K562 (cell line): Measurements from ENCODE around the gene CABP4. TPM values are rescaled to one million over a fixed set of nuclear protein-coding genes. Genes with fewer than 3 reads are reported as not detected.
A peak's percentile ranks its signal among the peaks of the same experiment; 100 is the strongest.

Experiments
- DACH1 ChIP-seq: fragments of 450-650 bp; IDR thresholded peaks from 2 replicates; pipeline ENCODE4 v1.6.1; 2018; ENCODE audit not compliant: partially characterized antibody
- EGR1 ChIP-seq: fragments of 450-650 bp; conservative IDR thresholded peaks from 2 replicates; pipeline ENCODE4 v1.6.1; 2017; ENCODE audit warnings: mild to moderate bottlenecking
- GTF2E2 ChIP-seq: fragments of 200-800 bp; sonication (Bioruptor generic); IDR thresholded peaks from 2 replicates; pipeline ENCODE4 v1.6.1; 2016; ENCODE audit warnings: missing genetic modification characterization, missing compliant biosample characterization
- HDAC2 ChIP-seq: fragments of 450-650 bp; IDR thresholded peaks from 2 replicates; pipeline ENCODE4 v1.6.1; 2016; ENCODE audit warnings: mild to moderate bottlenecking
- IRF2 ChIP-seq: sonication (generic); formaldehyde crosslinking; IDR thresholded peaks from 2 replicates; pipeline ENCODE4 v1.8.1; 2022; ENCODE audit warnings: mild to moderate bottlenecking, missing genetic modification reagents
- KDM5B ChIP-seq: fragments of 200-600 bp; sonication (generic); IDR thresholded peaks from 2 replicates; pipeline ENCODE4 v1.6.1; 2012; ENCODE audit warnings: low read depth, mild to moderate bottlenecking, moderate library complexity, low read length, control low read depth, inconsistent platforms; ENCODE audit not compliant: insufficient replicate concordance
- MAZ ChIP-seq, 2 experiments: fragments of 450-650 bp in 1 of 2; sonication (generic) in 1 of 2; formaldehyde crosslinking; IDR thresholded peaks in 1 of 2; conservative IDR thresholded peaks in 1 of 2; 2 replicates each; pipeline versions ENCODE4 v1.4.0 to v1.5.0; 2020; ENCODE audit warnings: mild to moderate bottlenecking in 1 of 2, missing genetic modification reagents in 1 of 2
- NFYB ChIP-seq: IDR thresholded peaks from 2 replicates; pipeline ENCODE4 v1.6.1; 2011; ENCODE audit warnings: mild to moderate bottlenecking, moderate library complexity; ENCODE audit not compliant: insufficient read length; ENCODE audit errors: extremely low read depth
- NR2C1 ChIP-seq, 2 experiments: fragments of 450-650 bp; IDR thresholded peaks; 2 replicates each; pipeline ENCODE4 v1.6.1; 2017; ENCODE audit warnings: mild to moderate bottlenecking in 2 of 2, antibody characterized with exemption in 1 of 2, inconsistent platforms in 1 of 2, missing compliant biosample characterization in 1 of 2, missing genetic modification characterization in 1 of 2
- PCBP1 ChIP-seq: fragments of 200-400 bp; formaldehyde crosslinking; IDR thresholded peaks from 2 replicates; pipeline ENCODE4 v1.6.1; 2018; ENCODE audit warnings: mild to moderate bottlenecking, low read depth, low read length; ENCODE audit not compliant: poor library complexity, severe bottlenecking
- POLR3G ChIP-seq: IDR thresholded peaks from 2 replicates; pipeline ENCODE4 v1.6.1; 2011; ENCODE audit not compliant: insufficient read length, insufficient replicate concordance; ENCODE audit errors: extremely low read depth
- RBM15 ChIP-seq: fragments of 200-400 bp; formaldehyde crosslinking; IDR thresholded peaks from 2 replicates; pipeline ENCODE4 v1.6.1; 2018; ENCODE audit warnings: mild to moderate bottlenecking, low read length, moderate library complexity; ENCODE audit not compliant: insufficient read depth
- SMC3 ChIP-seq: conservative IDR thresholded peaks from 2 replicates; pipeline ENCODE4 v1.6.1; 2011; ENCODE audit warnings: low read depth, low read length, improper control_type of control experiment; ENCODE audit not compliant: insufficient read depth
- SPI1 ChIP-seq: IDR thresholded peaks from 2 replicates; pipeline ENCODE4 v1.6.1; 2011; ENCODE audit warnings: low read depth, low read length, control low read depth, borderline replicate concordance
- THRAP3 ChIP-seq: fragments of 450-650 bp; IDR thresholded peaks from 2 replicates; pipeline ENCODE4 v1.6.1; 2016; ENCODE audit warnings: mild to moderate bottlenecking, inconsistent platforms, borderline replicate concordance
- ZNF431 ChIP-seq: sonication (generic); formaldehyde crosslinking; IDR thresholded peaks from 2 replicates; pipeline ENCODE4 v1.8.0; 2022; ENCODE audit warnings: mild to moderate bottlenecking, missing genetic modification reagents
- polyA plus RNA-seq, 8 experiments: library from polyadenylated mRNA; depleted of rRNA in 4 of 8; stranded (reverse) in 5 of 8; unstranded in 3 of 8; fragments of >200 nt; fragmentation: Nextera tagmentation in 2 of 8; fragmentation: Illumina TruSeq in 1 of 8; extraction: Ambion mirVana in 2 of 8; extraction: Trizol in 1 of 8; gene quantifications; 2 replicates each; pipeline versions ENCODE4 v1.2.1 to v1.2.3, GENCODE V29; 2011 to 2014; ENCODE audit warnings: inconsistent platforms in 1 of 8, missing spikeins in 1 of 8
- total RNA-seq, 7 experiments: library from RNA; depleted of rRNA in 6 of 7; stranded (reverse); fragments of >200 nt in 6 of 7; fragmentation: Illumina TruSeq in 2 of 7; extraction: Trizol in 2 of 7; gene quantifications; 2 replicates each; pipeline versions ENCODE4 v1.2.1 to v1.2.3, GENCODE V29; 2011 to 2021; ENCODE audit warnings: low replicate concordance in 1 of 7
- TF ChIP-seq, protein P1 (sequence below): fragments of 450-650 bp; IDR thresholded peaks from 2 replicates; pipeline ENCODE4 v1.6.1; 2016; ENCODE audit warnings: borderline replicate concordance
- TF ChIP-seq, protein P2 (sequence below): sonication (generic); formaldehyde crosslinking; IDR thresholded peaks from 2 replicates; pipeline ENCODE4 v1.8.1; 2023; ENCODE audit warnings: mild to moderate bottlenecking, missing genetic modification reagents, moderate library complexity
- TF ChIP-seq, protein P3 (sequence below): sonication (generic); formaldehyde crosslinking; IDR thresholded peaks from 2 replicates; pipeline ENCODE4 v1.8.1; 2023; ENCODE audit warnings: mild to moderate bottlenecking, missing genetic modification reagents
- TF ChIP-seq, protein P4 (sequence below): fragments of 450-650 bp; formaldehyde crosslinking; IDR thresholded peaks from 2 replicates; pipeline ENCODE4 v1.4.0; 2022; ENCODE audit warnings: missing genetic modification characterization
- TF ChIP-seq, protein P5 (sequence below): fragments of 450-650 bp; IDR thresholded peaks from 2 replicates; pipeline ENCODE4 v1.6.1; 2016

Gene CABP4
- total and polyA plus RNA-seq, 9 of the 15 experiments (the other 6 are each of a cell fraction or from before 2014, with no cell fraction given), result 0.11 TPM; not detected in 8

DNA sequence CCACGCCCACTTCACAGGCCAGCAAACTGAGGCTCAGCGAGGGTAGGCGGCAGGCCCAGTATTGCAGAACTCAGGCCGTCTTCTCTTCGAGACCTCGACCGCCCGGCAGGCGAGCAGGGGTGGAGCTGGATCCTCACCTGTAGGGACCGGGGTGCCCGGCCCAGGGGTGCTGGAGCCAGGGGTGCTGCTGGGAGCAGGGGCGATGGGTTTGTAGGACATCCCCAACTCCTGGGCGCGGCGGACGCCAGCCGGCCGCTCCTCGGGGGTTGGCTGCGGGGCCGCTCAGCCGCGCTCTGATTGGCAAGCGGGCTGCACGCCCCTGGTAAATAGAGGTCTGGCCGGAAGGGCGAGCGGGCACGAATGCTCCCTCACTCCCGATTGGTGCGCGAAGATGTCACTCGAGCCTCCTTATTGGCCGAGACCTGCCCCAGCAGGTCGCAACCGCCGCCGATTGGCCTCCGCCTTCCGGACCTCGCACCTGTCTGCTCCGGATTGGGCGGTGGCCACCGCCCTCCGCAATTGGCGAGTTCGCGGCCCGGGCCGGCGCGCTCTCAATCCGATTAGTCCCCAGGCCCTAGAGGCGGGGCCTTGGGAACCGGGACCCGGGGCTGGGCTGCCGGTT lies 52.8 kb downstream of the CABP4 start, which contains the start of gene CDK2AP2 (continued):
- TF ChIP-seq, protein P1, sequence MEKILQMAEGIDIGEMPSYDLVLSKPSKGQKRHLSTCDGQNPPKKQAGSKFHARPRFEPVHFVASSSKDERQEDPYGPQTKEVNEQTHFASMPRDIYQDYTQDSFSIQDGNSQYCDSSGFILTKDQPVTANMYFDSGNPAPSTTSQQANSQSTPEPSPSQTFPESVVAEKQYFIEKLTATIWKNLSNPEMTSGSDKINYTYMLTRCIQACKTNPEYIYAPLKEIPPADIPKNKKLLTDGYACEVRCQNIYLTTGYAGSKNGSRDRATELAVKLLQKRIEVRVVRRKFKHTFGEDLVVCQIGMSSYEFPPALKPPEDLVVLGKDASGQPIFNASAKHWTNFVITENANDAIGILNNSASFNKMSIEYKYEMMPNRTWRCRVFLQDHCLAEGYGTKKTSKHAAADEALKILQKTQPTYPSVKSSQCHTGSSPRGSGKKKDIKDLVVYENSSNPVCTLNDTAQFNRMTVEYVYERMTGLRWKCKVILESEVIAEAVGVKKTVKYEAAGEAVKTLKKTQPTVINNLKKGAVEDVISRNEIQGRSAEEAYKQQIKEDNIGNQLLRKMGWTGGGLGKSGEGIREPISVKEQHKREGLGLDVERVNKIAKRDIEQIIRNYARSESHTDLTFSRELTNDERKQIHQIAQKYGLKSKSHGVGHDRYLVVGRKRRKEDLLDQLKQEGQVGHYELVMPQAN, result peak; percentile 85
- no peak for TF ChIP-seq NR2C1 (IDR thresholded peaks at IDR 0.05)
- TF ChIP-seq NR2C1 (tag; IDR thresholded peaks at IDR 0.05), result no peak
- no peak for TF ChIP-seq GTF2E2 (tag)
- TF ChIP-seq THRAP3, result no peak
- TF ChIP-seq, protein P2, sequence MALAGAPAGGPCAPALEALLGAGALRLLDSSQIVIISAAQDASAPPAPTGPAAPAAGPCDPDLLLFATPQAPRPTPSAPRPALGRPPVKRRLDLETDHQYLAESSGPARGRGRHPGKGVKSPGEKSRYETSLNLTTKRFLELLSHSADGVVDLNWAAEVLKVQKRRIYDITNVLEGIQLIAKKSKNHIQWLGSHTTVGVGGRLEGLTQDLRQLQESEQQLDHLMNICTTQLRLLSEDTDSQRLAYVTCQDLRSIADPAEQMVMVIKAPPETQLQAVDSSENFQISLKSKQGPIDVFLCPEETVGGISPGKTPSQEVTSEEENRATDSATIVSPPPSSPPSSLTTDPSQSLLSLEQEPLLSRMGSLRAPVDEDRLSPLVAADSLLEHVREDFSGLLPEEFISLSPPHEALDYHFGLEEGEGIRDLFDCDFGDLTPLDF (CRISPR knock-in tag), result peak; percentile 62; the same call in 1 of the 2 replicates
- peak; percentile 6; the same call in 1 of the 2 replicates for TF ChIP-seq ZNF431 (CRISPR knock-in tag)
- TF ChIP-seq SMC3, result 0 out of 2 replicates have a peak, but pooled peaks have one; percentile 7
- TF ChIP-seq SPI1, result no peak
- TF ChIP-seq RBM15, result no peak
- no peak for TF ChIP-seq IRF2
- TF ChIP-seq PCBP1, result peak; percentile 46
- TF ChIP-seq MAZ (CRISPR knock-in tag; conservative IDR thresholded peaks at IDR 0.05 in 1 of 2, IDR thresholded peaks at IDR 0.05 in 1 of 2), result peak in 1 of 2 experiments; percentile 11; a peak in 1 of 4 replicates
- TF ChIP-seq NFYB, result peak; percentile 100
- TF ChIP-seq, protein P3, sequence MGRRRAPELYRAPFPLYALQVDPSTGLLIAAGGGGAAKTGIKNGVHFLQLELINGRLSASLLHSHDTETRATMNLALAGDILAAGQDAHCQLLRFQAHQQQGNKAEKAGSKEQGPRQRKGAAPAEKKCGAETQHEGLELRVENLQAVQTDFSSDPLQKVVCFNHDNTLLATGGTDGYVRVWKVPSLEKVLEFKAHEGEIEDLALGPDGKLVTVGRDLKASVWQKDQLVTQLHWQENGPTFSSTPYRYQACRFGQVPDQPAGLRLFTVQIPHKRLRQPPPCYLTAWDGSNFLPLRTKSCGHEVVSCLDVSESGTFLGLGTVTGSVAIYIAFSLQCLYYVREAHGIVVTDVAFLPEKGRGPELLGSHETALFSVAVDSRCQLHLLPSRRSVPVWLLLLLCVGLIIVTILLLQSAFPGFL (CRISPR knock-in tag), result no peak
- TF ChIP-seq, protein P4, sequence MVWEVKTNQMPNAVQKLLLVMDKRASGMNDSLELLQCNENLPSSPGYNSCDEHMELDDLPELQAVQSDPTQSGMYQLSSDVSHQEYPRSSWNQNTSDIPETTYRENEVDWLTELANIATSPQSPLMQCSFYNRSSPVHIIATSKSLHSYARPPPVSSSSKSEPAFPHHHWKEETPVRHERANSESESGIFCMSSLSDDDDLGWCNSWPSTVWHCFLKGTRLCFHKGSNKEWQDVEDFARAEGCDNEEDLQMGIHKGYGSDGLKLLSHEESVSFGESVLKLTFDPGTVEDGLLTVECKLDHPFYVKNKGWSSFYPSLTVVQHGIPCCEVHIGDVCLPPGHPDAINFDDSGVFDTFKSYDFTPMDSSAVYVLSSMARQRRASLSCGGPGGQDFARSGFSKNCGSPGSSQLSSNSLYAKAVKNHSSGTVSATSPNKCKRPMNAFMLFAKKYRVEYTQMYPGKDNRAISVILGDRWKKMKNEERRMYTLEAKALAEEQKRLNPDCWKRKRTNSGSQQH, result peak; percentile 58; the same call in 1 of the 2 replicates
- TF ChIP-seq, protein P5, sequence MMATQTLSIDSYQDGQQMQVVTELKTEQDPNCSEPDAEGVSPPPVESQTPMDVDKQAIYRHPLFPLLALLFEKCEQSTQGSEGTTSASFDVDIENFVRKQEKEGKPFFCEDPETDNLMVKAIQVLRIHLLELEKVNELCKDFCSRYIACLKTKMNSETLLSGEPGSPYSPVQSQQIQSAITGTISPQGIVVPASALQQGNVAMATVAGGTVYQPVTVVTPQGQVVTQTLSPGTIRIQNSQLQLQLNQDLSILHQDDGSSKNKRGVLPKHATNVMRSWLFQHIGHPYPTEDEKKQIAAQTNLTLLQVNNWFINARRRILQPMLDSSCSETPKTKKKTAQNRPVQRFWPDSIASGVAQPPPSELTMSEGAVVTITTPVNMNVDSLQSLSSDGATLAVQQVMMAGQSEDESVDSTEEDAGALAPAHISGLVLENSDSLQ, result peak; percentile 99
- TF ChIP-seq POLR3G, result no peak
- no peak for TF ChIP-seq EGR1
- peak; percentile 98 for TF ChIP-seq HDAC2
- peak; percentile 83 for TF ChIP-seq KDM5B
- peak; percentile 20 for TF ChIP-seq DACH1
